ENCODE measurements around the gene EPYC.
A peak's percentile ranks its signal among the peaks of the same experiment; 100 is the strongest.

EPYC gene, protein sequence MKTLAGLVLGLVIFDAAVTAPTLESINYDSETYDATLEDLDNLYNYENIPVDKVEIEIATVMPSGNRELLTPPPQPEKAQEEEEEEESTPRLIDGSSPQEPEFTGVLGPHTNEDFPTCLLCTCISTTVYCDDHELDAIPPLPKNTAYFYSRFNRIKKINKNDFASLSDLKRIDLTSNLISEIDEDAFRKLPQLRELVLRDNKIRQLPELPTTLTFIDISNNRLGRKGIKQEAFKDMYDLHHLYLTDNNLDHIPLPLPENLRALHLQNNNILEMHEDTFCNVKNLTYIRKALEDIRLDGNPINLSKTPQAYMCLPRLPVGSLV

DNA sequence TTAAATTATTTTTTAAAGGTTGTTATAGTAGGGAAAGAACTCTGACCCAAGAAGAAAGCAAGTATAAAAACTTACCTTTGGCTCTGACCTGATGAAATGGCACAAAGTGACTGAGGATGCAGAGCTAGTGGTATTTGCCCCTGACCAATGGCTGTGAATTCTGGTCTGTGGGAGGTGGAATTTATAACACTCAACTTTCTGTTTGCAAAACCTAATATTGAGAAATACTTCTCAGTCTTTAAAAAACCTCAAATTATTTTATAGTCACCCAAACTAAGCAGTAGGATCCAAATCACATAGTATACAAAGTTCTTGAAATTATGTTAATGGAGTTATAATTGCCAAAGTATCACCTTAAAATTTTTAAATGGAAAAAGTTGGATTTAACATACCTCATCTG, at the start of gene EPYC:
EPYC (minus strand) TSS at position 101 of the 400 bp plus-strand sequence. CDS start 2,407 bp downstream, outside the sequence.
- DNase-seq (ENCODE audit: low read depth), result no peak

DNA sequence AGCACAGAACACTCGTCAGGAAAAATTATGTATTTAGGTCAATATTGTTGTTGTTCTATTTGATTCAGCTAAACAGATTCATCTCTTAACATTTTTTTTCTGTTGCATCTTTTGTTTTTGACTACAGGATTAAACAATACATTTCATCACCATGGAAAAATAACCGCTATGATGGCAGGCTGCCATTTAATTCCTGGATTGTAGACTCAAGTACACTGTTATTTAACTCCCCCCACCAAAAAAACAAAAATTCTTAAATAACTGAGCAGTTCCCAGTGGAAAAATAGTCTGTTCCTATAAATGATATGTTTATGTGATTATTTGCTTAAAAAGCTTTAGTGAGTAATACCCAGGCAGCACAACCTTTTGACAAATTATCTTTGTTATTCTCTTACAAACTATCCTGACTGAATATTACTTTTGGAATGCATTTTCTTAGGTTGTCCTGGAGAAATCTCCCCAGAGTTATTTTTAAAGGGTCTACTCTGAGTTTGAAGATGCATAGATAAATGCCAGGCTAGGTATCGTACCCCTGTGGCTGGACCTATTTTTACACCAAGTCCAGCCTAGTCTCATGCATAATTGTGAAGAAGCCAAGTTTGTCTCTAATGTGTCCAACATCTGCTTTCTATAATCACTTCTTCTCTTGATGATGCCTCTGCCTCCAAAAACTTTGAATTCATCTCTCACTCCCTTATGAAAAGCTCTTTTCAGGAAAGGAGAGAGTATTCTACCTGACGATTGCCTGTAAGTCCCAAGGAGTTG, 49.4 kb upstream of the EPYC start:
- no peak for DNase-seq (ENCODE audit: low read depth)

DNA sequence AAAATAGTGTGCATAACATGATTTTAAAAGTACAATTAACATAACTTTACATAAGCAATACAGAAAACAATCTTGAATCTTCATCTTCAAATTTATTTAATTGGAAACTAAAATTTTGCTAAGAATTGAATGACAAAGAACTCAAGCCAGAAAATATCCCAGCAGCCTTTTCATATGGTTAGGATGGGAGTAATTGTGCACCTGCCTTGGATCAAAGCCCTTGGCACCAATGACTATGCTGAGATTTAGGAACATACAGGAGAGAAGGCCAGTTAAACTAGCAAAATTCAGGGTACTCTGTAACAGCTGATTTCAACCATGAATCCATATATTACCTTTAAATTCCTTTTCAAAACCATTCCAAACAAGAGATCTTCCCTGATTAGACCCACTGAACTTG, 47.3 kb upstream of the EPYC start:
- DNase-seq (ENCODE audit: low read depth), result no peak

DNA sequence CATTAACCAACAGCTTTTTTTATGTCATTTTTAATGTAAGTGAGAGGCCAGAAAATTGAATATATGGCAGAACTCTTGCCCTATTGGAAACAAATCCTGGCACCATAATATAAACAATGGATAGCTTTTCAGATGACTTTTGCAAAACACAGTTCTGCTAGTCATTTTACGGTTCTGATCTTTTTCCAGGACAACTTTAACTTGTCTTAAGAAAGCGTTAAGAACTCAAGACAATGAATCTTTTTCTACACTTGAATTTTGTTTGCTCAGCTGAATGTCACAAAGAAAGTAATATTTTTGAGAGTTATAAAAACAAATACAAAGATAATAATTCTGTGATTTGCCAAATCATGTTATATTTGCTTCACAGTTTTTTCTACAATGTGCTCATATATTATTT, 39.8 kb upstream of the EPYC start:
- no peak for DNase-seq (ENCODE audit: low read depth)

DNA sequence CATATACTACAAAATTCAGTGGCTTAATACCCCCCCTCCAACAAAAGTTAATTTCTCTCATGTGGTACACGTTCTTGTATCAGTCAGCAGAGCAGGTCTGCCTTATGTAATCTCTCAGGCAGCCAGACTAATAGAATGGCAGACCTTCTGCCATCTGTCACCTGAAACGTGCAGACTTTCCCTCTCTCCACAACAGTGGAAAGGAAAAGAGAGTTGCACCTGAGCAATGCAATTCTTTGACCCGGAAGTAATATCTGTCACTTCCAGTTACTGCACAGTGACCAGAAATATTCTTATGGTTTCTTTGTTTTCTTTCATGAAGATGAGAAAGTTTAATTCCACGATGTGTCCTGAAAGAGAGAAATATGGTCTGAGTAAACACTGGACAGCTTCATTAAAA, 38.6 kb upstream of the EPYC start:
- DNase-seq (ENCODE audit: low read depth), result no peak

DNA sequence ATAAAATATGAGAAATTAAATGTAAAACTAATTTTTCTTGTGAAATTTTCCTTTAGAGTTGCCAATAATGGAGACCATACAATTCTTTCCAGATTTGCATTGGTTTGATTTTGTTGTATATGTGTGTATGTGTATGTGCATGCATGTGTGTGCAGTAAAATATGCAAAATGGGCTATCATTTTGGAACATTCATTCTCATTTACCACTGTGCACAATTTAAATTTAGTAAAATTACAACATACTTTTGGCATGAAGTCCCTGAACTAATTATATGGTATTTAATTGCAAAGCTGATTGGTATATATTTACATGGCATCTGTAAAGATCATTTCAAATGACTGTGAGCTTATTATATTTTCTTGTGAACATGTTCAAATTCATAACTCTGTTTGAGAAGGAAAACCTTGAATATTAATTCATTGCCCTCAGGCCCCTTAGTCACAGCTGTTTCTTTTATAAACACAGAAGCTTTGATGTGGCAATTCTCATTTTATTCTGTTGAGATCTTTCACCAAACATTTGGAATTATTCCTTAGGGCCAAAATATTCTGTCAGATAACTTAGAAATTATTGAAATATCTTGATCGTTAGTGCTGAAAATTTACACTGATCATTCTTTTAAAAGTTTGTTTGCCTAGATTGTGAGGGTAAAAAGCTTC, 35.5 kb upstream of the EPYC start:
- no peak for DNase-seq (ENCODE audit: low read depth)

DNA sequence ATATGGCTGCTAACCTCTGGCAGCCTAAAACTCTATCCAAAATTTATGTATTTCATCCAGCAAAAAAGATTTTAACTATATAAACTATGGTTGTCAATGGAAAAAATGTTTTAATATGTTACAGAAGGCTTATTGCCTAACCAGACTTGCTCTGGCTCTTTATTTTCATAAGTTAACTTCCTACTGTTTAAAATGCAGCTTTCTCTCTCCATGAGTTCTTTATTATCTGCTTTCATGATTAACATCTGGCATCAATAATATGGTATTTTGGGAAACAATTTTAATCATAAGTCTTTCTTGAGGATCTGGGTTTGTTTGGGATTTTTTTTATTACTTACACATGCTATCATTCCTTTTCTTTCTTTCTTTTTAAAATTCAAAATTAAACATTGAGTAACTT, 32.5 kb upstream of the EPYC start:
- no peak for DNase-seq (ENCODE audit: low read depth)

DNA sequence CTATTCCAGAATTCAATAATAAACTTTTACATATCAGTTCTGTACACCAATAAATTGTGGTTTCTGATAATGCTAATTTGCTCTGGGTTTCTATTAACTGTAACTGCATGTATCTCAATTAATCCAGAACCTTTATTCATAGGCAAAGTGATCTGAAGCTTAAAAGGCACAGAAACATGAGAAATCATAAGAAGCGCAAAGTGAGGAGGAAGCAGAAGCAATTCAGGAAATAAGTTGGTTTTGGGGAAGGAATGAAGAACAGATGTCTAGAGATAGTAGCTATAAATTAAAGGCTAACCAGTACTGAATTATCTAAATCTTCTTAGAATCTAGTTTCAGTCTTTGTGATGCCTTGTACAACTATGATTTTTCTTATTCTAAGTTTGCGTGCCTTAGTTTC, 28.5 kb upstream of the EPYC start:
- DNase-seq (ENCODE audit: low read depth), result no peak

DNA sequence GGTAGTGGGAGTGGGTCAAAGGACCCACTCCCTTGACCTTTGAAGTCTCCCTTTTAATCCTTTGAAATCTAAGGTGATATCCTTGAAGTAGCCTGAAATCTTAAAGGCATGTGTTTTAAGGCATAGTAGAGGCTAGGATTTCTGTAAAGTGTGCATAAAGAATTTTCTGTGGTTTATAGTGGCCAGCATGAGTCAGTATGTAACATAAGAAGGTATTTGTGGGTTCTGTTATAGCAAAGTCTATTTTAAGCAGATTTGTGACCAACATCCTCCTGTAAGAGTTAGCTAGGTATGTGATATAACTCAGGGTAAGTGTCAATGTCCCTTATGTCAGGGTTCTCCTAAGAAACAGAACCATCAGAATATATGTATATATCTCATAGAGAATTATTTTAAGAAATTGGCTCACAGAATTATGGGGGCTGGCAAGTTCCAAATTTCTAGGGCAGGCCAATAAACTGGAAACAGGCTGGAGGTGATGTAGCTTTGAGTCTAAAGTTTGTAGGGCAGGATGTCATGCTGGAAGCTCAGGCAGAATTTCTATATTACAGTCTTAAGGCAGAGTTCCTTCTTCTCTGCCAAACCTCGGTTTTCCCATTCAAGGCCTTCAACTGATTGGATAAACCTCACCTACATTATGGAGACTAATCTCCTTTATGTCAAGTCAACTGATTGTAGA, 18.7 kb upstream of the EPYC start:
- peak; percentile 51 for DNase-seq (ENCODE audit: low read depth)

DNA sequence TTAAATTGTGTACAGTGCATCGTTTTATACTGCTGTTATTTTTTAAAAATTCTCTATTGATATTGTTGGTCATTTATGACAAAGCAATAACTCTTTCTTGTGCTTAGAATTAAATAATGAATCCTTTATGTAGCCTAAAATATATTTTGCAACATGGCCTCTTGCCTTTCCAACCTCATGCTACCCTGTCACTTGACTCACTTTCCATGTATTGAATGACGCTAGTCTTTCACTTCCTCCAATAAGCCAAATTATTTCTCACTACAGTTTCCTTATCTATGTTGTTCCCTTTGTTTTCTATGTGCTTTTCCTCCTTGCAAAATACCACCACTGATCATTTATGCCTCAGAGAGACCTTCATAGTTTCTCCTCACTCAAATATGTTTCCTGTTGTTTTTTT, 16.3 kb upstream of the EPYC start:
- no peak for DNase-seq (ENCODE audit: low read depth)

DNA sequence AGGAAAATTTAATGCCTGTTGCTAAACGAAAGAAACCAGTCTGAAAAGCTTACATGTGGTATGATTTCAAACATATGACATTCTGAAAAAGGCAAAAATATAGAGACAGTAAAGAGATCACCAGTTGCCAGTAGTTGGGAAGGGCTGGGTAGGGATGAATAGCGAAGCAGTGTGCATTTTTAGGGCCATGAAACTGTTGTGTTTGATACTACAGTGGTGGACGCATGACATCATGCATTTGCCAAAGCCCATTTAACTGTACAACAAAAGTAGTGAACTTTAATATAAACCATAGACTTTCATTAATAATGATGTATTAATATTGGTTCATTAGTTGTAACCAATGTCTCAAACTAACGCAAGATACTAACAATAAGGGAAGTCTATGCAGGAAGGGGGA, 14.7 kb upstream of the EPYC start:
- no peak for DNase-seq (ENCODE audit: low read depth)

DNA sequence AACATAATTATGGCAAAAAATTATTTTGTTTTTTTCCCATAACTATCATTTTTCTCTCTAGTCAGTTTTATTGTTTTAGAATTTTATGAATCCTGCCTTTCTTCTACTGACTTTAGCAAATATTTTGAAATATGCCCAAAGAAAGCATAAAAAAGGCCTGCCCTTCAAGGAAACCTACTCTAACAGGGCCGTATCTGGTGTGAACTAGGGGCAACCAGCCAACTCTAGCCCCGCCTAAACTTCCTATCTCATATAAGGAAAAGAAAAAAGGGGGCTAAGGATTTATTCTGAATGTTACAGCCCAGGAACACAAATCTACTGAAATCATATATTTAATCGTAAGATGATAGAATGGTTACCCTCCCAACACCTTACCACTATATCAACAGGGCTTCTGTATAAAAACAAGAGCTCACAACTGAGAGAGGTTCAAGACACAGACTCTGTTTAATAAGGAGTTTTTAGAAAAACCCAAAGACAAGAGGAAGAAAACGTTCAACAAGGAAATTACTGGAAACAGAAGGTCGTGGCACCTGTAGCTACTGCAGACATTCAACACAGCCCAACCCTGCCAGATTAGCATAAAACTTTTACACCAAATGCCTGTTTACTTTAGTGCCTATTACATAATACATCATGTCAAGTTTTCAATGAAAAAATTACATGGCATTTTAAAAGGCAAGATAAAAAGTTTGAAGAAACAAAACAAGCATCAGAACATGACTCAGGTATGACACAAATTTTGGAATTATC, 12.9 kb upstream of the EPYC start:
- DNase-seq (ENCODE audit: low read depth), result no peak

DNA sequence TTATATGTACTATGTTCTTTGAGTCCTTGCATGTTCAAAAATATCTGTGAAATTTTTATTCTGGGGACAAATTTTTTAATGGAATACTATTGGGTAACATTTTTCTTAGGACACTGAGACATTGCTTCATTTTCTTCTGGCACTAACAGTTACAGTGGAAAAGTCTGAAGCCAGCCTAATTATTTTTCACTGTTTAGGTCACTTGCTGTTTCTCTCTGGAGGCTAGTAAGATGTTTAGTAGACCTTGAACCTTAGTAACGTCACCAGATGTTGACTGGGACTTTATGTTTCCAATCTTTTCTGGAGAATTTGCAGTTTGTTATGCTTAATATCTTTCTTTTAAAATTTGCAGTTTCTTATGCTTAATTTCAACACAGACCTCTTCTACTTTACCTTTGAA, 12.3 kb upstream of the EPYC start:
- no peak for DNase-seq (ENCODE audit: low read depth)

DNA sequence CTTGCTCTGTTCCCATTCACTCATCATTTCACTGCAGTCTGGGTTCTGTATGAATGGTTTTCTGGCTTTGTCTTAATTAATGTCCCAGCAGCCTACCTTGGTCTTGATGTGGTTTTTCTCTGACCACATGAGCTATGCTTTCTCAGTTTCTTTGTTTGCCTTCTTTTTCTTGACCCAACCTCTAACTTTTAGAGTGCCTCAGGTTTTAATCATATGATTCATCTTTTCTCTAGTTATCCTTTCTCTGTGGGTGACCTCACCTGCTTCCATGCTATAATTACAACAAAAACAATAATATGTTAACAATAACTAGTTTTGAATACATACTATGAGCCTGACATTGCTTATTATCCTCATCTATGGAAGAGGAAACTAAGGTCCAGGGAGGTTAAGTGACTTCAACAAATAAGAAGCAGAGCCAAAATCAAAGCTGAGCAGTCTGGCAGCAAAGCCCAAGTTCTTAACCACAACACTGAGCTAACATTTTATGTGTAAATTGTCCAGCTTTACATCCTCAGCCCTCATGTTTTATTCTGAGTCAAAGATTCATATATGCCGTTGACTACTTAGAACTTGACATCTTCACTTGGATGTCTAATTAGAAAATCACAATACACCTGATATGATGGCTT, 4.7 kb upstream of the EPYC start:
- DNase-seq (ENCODE audit: low read depth), result no peak

DNA sequence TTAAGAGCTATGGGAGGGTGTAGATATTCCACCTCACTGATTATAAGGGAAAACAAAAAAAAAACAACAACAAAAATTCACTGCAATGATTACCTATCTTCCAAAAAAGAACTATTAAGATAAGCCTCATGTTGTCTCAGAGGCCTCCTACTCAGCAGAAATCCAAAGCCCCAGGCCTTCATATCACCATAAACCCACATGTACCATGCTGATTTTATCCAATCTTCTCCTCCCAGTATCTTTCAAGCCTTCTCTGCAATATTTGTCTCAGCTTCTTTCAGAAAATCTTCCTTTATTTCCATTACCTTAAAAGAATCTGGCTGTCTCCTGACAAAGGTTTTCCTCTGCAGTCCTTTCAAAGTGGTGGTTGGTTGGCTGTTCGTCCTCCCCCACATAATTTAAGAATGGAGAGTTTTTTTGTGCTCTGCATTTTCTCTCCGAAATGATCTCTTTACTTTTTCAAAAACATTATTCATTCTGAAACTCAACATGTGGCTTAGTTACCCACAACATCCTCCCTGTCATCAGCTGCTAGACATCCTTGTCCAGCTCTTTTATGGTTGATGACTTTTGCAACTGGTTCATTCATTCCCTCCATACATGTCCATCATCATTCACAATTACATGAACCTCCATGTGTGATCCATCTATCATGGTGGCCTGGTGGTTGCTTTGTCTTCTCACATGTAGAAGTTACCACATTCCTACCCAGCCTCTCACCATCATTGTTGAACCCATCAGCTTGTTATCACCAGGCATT, 2.9 kb upstream of the EPYC start:
- DNase-seq (ENCODE audit: low read depth), result no peak

DNA sequence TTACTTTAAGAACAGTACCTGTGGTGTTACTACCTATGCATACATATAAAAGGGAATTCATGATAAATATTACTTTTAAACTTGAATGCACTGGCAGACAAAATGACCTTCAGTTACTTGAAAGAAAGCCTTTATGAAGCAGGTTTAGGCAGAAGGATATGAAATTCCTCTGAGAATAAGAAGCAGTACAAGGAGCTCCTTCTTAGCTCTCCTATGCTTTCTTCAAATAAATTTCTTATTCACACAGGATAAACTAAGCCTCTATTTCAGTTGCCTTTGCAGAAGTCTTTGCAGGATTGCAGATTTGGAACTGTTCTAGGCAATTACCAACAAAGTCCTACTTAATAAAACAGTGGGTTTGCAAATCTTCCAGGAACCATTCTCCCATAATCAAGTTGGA, 1.0 kb downstream of the EPYC start:
- DNase-seq (ENCODE audit: low read depth), result no peak

DNA sequence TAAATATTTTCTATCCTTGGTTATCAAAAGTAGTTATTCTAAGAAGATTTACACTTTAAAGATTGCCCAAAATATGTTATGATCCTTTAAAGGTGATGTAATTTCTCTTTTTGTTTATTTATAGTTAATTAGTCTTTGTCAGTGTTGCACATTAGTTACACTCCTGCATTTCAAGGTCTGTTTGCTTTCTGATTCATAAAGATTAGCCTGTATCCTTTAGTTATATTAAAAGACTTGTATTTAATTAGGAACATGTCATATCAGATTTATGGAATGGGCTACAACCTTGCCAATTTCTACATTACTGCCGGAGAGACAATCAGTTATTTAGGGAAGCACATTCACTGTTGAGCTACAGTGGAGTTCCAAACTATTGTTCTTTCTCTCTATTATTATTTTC, 3.5 kb downstream of the EPYC start:
- DNase-seq (ENCODE audit: low read depth), result no peak

DNA sequence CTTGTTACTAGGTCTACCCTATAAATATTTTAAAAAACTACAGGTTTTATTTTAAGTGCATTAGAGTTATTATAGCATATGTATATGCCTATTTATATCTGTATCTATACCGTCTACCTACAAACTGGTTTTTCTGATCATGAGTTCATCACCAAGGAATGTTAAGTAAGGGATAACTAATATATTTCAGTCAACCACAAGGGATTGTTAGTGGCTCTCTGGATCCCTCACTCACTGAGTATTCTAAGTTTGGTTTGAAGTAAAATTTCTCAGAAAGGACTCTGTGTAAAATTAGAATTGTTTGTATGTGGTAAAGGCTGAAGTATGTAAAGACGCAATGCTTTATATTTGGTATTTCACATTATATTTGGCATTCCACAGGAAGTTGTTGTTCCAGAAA, 4.8 kb downstream of the EPYC start:
- no peak for DNase-seq (ENCODE audit: low read depth)

DNA sequence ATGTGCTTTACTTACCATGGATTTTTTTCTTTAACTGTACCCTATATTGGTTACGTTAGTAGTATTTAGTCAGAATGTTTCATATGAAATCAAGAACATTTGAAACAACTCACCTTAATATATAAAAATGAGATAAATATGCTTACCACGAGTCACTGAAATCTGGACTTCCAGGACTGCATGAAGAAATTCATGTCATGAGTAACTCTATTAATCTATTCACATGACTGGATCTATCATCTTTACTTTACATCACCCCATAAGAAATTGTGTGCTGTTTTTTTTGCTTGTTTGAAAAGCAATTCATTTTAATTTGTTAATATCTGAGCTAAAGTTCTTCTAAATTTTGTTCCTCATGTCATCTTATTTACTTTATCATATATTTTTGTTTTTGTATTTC, 5.2 kb downstream of the EPYC start:
- no peak for DNase-seq (ENCODE audit: low read depth)

DNA sequence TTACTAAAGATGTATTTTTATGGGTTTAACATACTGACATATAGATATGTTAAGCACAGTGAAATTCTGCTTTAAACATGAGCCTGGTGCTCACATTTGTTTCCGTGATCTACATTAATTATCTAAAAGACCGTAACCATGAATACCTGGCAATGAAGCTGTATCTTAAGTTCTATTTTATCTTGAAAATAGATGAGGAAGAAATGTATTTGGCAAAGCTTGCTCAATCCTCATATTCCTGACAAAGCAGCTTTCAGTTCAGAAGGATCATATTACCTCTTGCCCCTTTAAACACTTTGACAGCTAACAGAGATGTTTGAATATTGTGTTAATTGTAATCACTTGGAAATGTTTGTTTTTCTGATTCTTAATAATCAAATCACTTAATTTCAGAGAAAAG, 9.8 kb downstream of the EPYC start:
- DNase-seq (ENCODE audit: low read depth), result no peak
